ENCODE results near the gene SETX.

Gene SETX

DNA sequence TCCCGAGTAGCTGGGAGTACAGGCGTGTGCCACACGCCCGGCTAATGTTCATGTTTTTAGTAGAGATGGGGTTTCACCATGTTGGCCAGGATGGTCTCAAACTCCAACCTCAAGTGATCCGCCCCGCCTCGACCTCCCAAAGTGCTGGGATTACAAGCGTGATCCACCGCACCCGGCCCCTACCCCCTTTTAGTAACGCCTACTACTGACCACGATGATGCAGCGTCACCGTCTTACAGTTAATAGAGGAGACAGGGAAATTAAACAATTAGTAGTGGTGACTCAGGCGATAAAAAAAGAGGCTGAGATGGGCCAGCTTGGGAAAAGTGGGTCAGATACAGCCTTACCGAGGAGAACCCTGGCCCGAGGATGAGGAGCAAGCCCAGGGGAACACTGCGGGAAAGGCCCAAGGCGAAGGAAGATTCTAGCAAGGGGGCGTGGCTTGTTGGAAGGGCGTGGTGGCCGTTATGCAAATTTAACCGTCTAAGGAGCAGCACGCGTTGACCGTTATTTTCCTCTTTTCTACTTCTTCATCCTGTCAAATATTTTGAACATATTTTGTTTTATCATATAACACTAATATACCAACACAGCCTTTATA lies 1.6 kb upstream of the SETX start:
- no peak for DNase-seq

DNA sequence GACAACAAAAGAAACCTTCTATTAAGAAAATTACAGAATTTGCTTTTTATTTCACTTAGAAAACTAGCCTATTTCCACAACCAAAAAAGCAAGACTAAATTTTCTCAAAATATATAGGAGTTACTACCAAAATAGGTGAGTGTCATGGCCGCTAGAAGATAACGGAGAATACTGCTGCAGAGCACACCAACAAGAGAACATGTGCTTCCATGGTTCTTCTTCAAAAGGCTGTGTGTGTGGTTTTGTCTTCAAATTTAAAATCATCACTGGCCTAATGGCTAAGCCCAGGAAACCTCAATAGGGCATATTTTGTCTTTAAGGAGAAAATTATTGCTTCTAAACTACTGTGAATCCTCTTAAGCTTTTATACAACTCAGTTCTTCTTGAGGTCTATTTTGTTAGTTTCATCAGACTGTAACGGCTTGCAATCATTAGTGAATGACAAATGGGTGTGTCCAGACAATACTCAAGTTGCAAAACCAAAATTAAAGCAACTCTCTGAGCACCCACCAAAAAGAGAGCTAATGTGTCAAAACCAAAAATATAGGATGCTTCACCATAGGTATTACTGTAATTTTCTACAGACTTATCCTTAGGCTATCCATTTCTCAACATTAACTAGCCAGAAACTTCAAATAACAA lies 3.3 kb downstream of the SETX start:
- no peak for DNase-seq

DNA sequence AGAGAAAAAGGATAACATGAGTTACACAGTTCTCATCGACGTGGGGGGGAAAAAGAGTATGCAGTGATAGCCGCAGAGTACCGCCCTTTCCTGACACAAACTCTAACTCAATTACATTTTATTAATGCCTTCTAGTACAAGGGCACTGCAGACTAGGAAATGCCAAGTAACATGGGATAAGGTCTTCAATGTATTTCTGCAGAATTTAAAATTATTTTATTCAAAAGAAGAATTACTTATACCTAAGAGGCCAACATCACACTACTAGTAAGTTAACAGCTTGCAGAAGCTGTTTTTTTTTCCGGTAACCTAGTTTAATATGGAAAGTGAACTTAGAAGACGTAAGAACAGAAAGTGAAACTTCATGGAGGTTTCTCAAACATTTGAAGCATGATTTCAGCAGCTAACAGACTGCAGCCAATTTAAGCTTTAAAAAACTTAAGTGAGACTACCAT lies 3.9 kb downstream of the SETX start:
- DNase-seq: no peak

DNA sequence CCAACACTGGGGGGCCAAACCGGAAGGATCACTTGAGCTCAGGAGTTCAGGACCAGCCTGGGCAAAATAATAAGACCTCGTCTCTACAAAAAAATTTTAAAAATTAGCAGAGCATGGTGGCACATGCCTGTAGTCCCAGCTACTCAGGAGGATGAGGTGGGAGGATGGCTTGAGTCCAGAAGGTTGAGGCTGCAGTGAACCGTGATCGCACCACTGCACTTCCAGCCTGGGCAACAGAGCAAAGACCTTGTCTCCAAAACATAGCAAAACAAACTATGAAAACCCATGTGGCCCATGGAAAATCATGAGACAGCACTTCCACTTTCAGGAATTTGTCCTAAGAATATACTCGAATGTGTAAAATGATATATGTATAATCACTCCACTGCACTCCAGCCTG lies 6.1 kb downstream of the SETX start:
- DNase-seq: no peak

DNA sequence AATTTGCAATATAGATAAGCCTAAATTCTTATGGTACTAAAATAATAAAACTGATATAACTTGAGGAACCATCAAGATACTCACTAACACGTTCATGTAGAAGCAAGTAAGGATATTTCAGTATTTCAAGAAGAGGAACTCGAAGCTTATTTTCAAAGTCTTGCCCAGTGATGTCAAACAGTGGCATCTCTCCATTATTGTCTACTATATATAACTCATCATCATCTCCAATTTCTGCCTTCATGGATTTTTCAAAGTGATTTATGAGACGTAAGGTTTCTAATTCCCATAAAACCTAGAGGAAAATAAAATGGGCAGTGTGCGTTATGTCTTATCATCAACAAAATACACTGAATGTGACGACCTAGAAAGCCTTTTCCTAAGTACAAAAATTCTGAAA lies 8.6 kb downstream of the SETX start:
- no peak for DNase-seq

DNA sequence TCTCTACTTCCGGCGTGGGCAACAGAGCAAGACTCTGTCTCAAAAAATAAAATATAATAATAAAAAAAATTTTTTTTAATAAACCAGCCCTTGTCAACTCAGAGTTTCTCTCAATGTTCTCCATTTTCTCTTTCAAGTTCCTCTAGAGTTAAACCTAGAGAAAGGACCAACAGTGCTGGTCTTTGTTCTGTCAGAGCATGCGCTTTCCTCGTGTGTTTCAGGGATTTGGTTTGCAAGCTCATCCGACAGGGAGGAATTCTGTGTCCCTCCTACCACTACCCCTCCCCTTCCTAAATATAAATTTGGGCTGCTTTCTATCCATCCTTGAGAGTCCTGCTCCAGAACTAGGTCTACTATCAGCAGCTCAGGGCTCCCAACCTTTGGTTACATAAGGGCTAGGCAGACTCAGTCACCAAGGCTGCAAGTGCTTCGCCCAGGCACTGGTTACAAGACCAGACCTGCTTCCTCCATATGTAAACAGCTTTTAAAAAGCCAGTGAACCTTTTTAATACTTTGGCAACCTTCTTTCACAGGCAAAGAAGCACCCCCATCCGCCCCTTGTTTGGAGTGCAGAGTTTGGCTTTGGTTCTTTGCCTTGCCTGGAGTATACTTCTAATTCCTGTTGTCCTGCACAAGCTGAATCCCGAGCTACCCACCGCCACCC lies 13.5 kb downstream of the SETX start:
- DNase-seq: no peak

DNA sequence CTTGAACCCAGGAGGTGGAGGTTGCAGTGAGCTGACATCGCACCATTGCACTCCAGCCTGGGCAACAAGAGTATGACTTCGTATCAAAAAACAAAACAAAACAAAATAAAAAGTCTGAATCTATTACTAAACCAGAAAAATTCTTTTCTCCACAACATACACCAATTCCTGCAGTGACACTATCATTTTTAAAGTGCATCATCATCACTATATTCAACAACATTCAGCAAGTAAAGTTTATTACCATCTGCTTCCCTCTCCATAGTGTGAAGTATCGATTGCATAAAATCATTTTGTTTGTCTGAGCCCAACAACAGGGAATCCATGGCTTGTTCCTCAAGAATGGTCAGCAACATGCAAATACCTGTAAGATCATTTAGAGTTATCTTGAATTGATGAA lies 20.4 kb downstream of the SETX start:
- DNase-seq: no peak

DNA sequence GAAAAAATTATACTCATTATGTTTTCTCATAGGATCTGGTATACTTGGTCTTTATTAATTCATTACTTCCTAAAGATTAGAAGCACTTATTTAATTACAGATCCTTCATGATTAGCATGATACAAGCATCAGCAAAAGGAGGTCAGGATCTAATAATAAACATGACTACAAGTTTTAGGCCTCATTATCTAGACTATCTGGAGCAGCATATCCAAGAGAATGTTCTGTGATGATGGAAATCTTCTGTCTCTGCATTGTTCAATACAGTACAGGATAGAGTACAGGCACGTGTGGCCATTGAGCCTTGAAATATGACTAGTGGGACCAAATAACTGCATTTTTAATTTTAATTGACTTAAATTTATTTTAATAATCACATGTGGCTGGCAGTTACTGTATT lies 21.2 kb downstream of the SETX start:
- DNase-seq: no peak

DNA sequence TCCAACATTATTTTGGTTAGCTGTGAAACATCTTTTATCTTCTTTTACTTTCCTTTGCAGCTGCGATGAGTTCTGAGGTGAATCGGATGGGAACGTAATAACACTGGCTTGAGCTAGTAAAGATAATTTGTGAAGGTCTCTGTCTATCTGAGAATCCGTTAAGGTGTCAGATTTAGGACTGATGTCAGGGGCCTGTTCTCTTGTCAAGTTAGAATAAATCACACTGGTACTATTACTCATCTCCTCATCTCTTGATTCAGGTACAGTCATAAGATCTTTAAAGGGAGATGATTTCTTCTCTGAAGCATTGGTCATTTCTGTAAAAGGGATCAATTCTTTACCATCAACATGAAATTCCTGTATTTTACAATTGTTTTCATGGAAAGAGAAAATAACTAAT lies 26.2 kb downstream of the SETX start:
- no peak for DNase-seq

DNA sequence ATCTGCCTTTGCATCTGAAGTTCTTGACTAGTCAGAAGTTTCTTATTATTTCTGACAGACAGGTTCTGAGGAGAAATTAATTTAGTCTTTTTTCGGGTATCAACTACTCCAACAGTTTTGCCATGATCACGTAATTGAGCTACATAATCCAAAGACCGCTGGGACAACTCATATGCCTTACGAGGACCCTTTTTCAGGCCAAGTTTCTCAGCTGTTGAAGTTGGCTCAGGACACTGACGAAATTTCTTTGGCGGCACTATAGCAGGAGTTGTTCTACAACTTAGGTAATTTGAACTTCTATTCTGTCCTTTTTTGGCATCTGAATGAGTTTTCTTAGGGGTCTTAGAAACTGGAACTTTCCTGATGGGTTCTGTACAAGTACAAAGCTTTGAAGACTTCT lies 27.2 kb downstream of the SETX start:
- DNase-seq: no peak

DNA sequence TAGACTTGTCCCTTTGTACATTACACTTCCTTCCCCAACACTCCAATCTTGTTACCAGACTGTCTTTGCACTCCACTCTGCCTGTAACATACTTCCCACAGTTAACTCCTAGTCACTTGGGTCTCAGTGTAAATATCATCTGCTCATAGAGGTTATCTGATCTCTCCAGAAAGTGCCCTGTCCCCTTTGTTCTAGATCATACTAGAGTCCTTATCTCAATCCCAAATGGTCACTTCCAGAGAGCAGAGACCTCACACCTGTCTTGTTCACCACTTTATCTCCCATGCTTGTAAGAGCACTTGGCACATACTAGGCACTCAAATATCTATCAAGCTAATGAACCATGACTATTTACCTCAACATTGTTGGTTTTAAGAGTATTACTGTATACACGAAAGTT lies 30.4 kb downstream of the SETX start:
- no peak for DNase-seq

DNA sequence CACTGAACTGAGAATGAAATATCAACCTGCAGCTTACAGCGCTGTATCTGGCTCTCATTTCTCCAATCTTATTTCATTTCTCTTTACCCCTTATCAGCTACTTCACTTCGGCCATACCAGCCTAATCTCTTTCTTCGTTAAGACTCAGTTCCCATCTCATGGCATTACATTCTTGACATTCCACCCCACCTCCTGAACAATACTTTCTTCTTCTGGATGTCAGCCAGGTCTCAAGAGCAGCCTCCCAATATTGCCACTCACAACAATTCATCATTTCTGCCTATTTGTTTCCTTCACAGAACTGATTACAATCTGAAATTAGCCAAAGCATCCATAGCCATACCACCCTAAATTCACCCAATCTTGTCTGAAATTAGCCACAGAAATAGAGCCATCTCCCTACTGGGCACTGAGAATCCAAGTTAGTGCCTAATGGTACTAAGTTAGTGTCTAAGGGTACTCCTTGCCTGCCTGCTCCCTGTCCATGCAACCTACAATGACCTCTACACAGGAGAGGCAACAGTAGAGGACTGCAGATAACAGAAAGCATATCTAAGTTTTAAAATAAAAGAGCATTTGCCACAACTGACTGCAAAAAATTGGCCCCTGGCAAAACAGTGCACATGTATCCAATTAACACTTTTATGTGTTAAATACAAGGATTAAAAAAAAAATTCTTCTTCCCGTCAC lies 35.2 kb downstream of the SETX start:
- no peak for DNase-seq

DNA sequence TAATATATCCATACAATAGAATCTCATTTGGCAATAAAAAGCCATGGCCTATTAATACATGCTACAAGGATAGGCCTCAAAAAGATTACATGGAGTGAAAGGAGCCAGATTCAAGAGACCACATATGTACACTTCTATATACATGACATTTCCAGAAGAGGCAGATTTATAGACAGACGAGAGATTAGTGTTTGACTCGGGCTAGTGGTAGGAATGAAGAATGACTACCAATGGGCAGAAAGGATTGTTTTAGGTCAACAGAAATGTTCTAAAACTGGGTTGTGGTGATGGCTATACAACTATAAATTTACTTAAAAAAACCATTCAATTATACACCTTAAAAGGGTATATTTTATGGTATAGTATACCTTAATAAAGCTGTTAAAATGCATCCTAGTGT lies 41.9 kb downstream of the SETX start:
- no peak for DNase-seq

DNA sequence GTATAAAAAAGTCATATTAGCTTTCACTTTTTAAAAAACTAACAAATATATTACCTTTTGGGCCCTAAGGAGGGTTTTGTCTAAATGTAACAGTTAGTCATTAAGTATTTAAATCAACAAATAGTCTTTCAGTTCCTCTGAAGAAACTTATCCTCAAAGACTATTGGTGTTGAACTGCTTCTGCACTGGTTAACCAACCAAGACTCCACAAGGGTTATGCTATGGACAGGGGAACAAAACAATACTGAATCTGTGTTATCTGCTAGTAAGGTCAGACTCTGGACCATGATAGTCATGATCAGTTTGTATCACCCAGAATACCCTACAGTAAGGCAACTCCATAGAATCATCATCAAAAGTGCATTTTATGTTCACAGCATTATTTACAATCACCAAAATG lies 42.4 kb downstream of the SETX start:
- DNase-seq: no peak

DNA sequence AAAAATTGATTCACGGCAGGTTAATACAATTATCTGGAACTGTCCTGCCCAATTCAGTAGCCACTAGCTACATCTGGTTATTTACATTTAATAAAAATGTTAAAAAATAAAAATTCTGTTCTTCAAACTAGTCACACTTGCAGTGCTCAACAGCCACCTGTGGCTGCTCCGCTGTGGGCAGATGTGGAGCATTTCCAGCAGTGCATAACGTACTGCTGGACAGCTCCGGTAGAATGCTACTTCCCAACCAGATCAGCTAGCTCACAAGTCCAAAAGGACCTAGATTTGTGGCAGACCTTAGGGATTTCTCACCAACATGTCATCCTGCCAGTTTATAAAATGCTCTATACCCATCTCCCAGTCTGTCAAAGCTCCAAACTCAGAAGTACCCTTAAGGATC lies 42.8 kb downstream of the SETX start:
- no peak for DNase-seq

DNA sequence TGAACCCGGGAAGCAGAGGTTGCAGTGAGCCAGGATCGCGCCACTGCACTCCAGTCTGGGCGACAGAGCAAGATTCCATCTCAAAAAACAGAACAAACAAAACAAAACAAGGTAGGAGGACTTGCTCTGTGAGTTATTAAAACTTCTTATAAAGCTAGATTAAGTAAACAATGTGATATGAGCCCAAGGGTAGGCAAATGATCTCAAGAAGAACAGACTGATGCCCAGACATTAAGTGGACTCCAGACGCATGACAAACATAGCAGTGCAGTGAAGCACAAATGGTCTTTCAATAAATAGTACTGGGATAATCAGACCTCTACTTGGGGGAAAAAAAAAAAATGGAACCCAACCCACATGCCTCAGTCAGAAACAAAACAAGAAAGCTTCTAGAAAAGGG lies 45.7 kb downstream of the SETX start:
- no peak for DNase-seq

DNA sequence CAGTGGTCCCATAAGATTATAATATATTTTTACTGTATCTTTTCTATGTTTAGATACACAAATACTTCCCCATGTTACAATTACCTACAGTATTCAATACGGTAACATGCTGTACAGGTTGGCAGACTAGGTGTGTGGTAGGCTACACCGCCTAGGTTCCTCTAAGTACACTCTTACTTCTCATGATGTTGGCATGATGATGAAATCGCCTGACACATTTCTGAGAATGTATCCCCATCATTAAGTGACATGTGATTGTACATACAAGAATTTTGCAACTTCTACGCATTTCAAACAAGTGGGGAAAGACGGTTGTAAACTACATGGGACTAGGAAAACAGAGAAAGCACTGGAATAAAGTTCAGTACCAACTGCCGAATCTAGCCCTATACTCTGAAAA lies 53.3 kb downstream of the SETX start:
- no peak for DNase-seq

DNA sequence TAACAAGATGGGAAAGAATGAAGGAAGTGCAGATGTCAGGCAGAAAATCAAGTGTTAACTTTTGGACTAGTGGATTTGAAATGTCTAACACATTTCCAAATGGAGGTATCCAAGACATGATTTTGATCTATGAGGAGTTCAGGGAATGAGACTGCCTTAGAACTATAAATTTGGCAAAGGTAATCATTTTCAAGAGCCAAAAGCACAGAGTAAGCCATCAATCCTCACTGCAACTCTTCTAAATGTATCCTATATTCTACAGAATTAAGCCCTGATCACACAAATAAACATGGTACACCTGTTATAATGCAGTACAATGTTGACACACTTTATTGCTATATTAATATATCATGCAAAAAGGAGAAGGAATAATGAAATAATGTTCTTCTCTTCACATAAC lies 55.6 kb downstream of the SETX start:
- no peak for DNase-seq

DNA sequence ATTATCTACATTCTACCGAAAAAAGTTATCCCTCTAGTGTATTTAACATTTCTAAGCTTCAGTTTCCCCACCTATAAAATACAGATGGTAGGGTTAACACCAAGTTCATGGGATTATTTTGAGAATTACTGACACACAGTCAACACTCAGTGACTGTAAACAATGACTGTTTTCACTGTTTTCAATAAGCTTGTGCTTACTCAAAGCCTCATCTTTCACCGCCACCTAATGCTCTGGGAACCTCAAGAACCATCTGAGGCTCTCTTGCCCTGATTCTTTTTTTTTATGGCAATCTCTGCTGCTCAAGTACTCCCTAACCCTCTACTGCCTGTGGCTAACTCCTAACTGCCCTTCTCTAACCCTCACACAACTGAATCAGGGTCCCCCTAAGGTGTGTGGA lies 59.6 kb downstream of the SETX start:
- no peak for DNase-seq

DNA sequence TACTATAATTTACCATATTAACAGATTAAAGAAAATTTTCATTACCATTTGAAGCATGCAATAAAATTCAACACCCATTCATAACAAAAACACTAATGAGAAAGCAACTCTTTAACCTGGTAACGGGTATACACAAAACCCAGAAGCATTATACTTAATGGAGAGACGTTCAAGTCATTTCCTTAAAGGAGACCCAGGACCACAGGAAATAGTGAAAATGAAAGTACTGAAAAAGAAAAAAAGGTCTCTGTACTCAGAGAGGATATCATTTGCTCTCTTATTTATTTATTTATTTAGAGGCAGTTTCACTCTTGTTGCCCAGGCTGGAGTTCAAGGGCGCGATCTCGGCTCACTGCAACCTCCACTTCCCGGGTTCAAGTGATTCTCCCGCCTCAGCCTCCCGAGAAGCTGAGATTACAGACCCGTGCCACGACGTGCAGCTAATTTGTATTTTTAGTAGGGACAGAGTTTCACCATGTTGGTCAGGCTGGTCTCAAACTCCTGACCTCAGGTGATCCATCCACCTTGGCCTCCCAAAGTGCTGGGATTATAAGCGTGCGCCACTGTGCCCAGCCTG lies 61.6 kb downstream of the SETX start:
- no peak for DNase-seq

DNA sequence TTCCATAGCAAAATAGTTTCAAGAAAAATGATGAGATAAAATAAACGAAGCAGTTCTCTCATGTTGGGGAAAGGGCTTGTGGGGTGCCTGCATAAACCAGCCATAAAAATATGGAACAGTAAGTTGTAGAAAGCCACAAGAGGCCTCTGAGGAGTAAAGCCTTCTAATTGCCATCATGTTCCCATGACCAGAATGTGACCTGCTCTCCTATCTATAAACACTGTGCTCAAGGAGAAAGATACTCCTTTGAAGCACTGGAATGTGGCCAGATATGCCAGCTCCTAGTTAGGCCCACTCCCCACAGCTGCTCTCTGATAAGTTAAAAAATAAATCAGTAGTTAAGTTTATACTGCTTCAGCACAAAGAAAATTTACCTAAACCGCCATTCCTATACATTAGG lies 65.8 kb downstream of the SETX start:
- DNase-seq: no peak

DNA sequence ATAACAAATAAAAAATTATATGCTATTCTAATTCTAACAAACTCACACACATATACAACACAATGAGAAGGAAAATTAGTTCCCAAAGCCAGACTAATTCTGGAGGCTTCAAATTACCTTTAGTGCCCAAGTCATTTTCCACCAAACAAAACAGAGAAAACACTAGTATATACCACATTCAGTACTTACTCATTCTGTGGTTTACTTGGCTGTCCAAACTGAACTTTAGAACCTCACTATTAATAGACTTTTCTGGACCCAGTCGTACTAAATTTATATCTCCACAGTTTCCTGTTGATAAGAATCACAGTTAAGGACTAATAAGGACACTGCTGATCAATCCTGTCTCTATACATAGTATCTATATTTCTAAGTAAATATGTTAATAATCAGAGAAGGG lies 66.4 kb downstream of the SETX start:
- no peak for DNase-seq

DNA sequence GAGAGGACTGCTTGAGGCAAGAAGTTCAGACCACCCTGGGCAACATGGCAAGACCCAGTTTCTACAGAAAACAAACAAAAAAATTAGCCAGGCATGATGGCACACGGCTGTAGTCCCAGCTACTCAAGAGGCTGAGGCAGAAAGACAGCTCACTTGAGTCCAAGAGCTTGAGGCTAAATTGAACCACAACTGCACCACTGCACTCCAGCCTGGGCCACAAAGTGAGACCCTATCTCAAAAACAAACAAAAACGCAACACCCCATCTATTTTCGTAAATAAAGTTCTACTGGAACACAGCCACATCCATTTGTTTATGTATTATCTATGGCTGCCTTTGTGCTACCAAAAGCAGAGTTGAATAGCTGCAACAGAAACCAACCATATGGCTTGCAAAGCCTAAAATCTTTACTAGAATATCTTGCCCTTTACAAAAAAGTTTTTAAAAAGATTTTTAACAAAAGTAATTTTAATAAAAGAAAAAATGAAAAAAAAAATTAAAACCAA lies 67.5 kb downstream of the SETX start:
- DNase-seq: no peak

DNA sequence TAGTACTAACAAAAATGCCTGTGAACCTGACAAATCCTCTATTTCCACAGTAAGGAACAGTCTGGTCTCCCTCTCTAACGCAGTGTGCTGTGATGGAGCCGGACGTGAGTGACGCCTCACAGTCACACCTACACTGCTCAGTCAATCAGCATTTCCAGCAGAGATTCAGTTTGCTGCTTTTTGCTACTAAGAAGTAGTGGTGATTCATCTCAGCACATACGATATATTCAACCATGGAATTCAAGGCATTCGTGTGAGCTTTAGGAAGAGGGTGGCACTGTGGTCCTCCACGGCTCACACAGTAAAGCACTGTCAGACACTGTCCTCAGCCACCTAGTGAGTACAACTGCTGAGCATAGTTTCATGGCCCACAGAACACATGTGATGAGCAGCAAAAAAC lies 70.9 kb downstream of the SETX start:
- no peak for DNase-seq
